WI38 (cell line): ENCODE measurements around the gene LRRC49.

Experiments used
- H3K4me3 ChIP-seq: 2 replicates; pipeline ENCODE4 v1.5.1; 2011; ENCODE audit warnings: low read depth, mild to moderate bottlenecking, control low read depth, low read length
- CTCF ChIP-seq: IDR thresholded peaks from 2 replicates; pipeline ENCODE4 v1.5.1; 2012; ENCODE audit warnings: low read depth, mild to moderate bottlenecking, control low read depth, low read length

Gene LRRC49

GRCh38 chr15:70873232-70874054 lies 19.2 kb upstream of the LRRC49 start:
- H3K4me3 ChIP-seq = no peak overlapping the region
- TF ChIP-seq CTCF = no peak

- H3K4me3 ChIP-seq = no peak overlapping the region
- TF ChIP-seq CTCF = peak; percentile 45
These were observed 17.4 kb upstream of the LRRC49 start for GRCh38 chr15:70875001-70875782.

GRCh38 chr15:70876011-70876410 lies 16.6 kb upstream of the LRRC49 start:
- H3K4me3 ChIP-seq = no peak overlapping the region

GRCh38 chr15:70876683-70877082 lies 15.9 kb upstream of the LRRC49 start:
- TF ChIP-seq CTCF = no peak
- no peak overlapping the region for H3K4me3 ChIP-seq

More at GRCh38 chr15:70876011-70876410, 16.6 kb upstream of the LRRC49 start:
- TF ChIP-seq CTCF = no peak

GRCh38 chr15:70879401-70879800 lies 13.2 kb upstream of the LRRC49 start:
- no peak overlapping the region for H3K4me3 ChIP-seq
- TF ChIP-seq CTCF = no peak

GRCh38 chr15:70880781-70881180 lies 11.8 kb upstream of the LRRC49 start:
- H3K4me3 ChIP-seq = no peak overlapping the region
- TF ChIP-seq CTCF = no peak

- H3K4me3 ChIP-seq = no peak overlapping the region
- TF ChIP-seq CTCF = no peak
These were observed 10.3 kb upstream of the LRRC49 start for GRCh38 chr15:70882361-70882760.
